T-helper 17 cell (primary cell): Measurements from ENCODE around the gene PAH. TPM values are rescaled to one million over a fixed set of nuclear protein-coding genes. Genes with fewer than 3 reads are reported as not detected.
"Not testable (repeated sequence)": the region's sequence is repeated elsewhere in the genome, so short reads cannot be mapped to it uniquely, and the experiment has no call there.

Experiments
- ATAC-seq: fragments of 150-1000 bp; cut with Tn5 transposase; 2 replicates; pipeline ENCODE4 v1.10.0; 2021; ENCODE audit warnings: mild to moderate bottlenecking, moderate library complexity
- DNase-seq, 3 donors: peaks; one replicate each; pipeline versions ENCODE4 v3.0.0 to v3.0.0-alpha.2; 2020 to 2021
- H3K9me3 ChIP-seq: one replicate; pipeline ENCODE4 v1.7.0; 2013; ENCODE audit warnings: low read length, mild to moderate bottlenecking; ENCODE audit not compliant: control insufficient read depth, poor library complexity, severe bottlenecking
- H3K27ac Mint-ChIP-seq: one replicate; pipeline ENCODE4 v1.8.0; 2022; ENCODE audit warnings: mild to moderate bottlenecking, moderate library complexity, mixed read lengths
- H3K27me3 Mint-ChIP-seq: one replicate; pipeline ENCODE4 v1.8.0; 2022; ENCODE audit warnings: mixed read lengths
- H3K36me3 Mint-ChIP-seq: one replicate; pipeline ENCODE4 v1.8.0; 2022; ENCODE audit warnings: low read depth, mixed read lengths
- H3K4me1 Mint-ChIP-seq: one replicate; pipeline ENCODE4 v1.8.0; 2022; ENCODE audit warnings: mild to moderate bottlenecking, mixed read lengths
- H3K4me3 Mint-ChIP-seq: one replicate; pipeline ENCODE4 v1.8.0; 2022; ENCODE audit warnings: mild to moderate bottlenecking, moderate library complexity, mixed read lengths
- total RNA-seq, 4 donors: library from RNA in 2 of 4; stranded (reverse) in 2 of 4; gene quantifications; one replicate each; pipeline ENCODE4 v1.2.3 and lab custom pipeline; 2022 to 2026

The PAH gene
- total RNA-seq, 2 donors from 2014 or later, result 0.15 to 1.4 TPM

- no peak for ATAC-seq
- H3K36me3 Mint-ChIP-seq, result no peaks in the 10 kb centered on the region
Observed at GRCh38 chr12:102871014-102871413, 46.0 kb downstream of the PAH start.

GRCh38 chr12:102869571-102869970 lies 47.5 kb downstream of the PAH start:
- Mint-ChIP-seq H3K4me1 (no peaks in the 10 kb centered on the region), H3K4me3 (no peak overlapping the region), H3K36me3 (no peaks in the 10 kb centered on the region), H3K27me3 (no peaks in the 10 kb centered on the region), H3K27ac (no peak overlapping the region)
- DNase-seq, result no peak
- no peak for ATAC-seq
- no peaks in the 10 kb centered on the region for H3K9me3 ChIP-seq

More at GRCh38 chr12:102871014-102871413, 46.0 kb downstream of the PAH start:
- H3K9me3 ChIP-seq, result no peaks in the 10 kb centered on the region
- Mint-ChIP-seq H3K27ac (no peak overlapping the region), H3K4me1 (no peaks in the 10 kb centered on the region), H3K27me3 (no peaks in the 10 kb centered on the region), H3K4me3 (no peak overlapping the region)
- no peak for DNase-seq

DNA sequence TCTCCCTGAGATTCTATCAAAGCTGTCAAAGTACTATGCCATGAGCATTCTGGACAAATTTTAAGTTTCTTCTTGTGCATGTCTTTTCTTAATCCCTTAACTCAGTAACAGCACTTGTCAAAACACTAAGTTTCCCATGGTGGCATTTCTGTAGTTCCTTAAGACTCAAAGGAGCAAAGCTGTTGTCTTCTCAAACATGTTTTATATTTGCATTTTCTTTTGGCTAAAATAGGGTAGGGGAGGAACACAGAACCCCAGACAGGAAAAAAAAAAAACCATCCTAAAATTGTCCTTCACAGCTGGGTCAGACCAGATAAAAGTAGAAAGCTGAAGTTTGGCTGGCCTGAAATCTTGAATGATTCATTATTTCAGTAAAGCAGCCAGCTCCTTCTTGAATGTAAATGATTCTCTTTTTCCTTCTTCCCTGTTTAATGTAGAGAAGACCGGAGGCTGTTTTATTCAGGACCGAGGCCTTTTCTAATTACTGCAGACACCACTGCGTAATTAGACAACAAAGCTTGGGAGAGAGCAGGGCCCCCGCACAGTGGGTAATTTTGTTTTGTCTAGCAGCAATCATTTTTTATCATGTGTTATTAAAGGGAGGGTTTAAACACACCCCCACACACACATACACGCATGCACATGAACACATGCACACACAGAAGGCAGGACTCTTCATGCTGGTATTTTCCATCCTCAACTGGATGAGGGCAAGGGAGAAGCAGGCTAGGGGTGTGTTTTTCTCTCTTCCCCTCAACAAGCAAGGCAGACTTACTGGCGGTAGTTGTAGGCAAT lies 51.0 kb downstream of the PAH start:
- Mint-ChIP-seq H3K27me3 (no peaks in the 10 kb centered on the region), H3K36me3 (no peaks in the 10 kb centered on the region), H3K27ac (no peak overlapping the region), H3K4me1 (no peaks in the 10 kb centered on the region), H3K4me3 (no peak overlapping the region)
- no peaks in the 10 kb centered on the region for H3K9me3 ChIP-seq
- no peak for DNase-seq
- no peak for ATAC-seq

DNA sequence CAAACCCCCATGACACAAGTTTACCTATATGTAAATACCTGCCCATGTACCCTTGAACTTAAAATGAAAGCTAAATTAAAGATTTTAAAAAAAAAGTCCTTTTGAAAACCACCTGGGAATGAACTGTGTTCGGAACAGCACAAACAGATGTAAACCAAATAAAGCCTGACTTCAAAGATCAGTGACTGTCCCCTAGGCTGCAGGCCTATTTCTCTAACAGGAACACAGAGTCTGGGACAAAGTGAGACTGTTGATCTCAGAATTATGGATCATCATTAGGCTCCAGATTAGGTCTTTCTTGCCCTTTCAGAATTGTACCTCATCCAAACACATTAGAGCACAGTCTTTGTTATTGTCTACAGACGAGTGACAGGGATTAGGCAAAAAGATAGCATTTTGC lies 54.6 kb downstream of the PAH start:
- Mint-ChIP-seq H3K27ac (no peak overlapping the region), H3K4me3 (no peak overlapping the region), H3K4me1 (no peaks in the 10 kb centered on the region), H3K27me3 (no peaks in the 10 kb centered on the region), H3K36me3 (no peaks in the 10 kb centered on the region)
- no peak for DNase-seq
- no peak for ATAC-seq
- no peaks in the 10 kb centered on the region for H3K9me3 ChIP-seq

- Mint-ChIP-seq H3K36me3 (no peaks in the 10 kb centered on the region), H3K4me1 (no peaks in the 10 kb centered on the region), H3K27me3 (no peaks in the 10 kb centered on the region), H3K4me3 (no peak overlapping the region), H3K27ac (no peak overlapping the region)
- no peak for DNase-seq
- no peaks in the 10 kb centered on the region for H3K9me3 ChIP-seq
- no peak for ATAC-seq
Observed at GRCh38 chr12:102851246-102851645, 65.8 kb downstream of the PAH start.

GRCh38 chr12:102849722-102850447 lies 67.2 kb downstream of the PAH start:
- no peaks in the 10 kb centered on the region for H3K4me1 Mint-ChIP-seq
- H3K27ac Mint-ChIP-seq, result no peak overlapping the region

DNA sequence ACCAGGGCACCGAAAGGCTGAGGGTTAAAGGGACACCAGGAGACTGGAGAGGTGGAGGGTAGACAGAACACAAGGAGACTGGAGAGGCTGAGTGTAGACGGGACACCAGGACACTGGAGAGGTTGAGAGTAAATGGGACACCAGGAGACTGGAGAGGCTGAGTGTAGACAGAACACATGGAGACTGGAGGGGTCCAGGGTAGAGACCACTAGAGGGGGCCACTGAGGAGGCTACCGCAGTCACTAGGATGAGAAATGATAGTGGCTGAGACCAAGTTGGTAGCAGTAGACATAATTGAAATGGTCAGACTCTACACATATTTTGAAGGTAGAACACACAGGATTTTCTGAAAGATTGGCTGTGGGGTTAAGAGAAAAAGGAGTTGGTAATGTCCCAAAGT lies 68.2 kb downstream of the PAH start:
- no peak overlapping the region for H3K27ac Mint-ChIP-seq
- peaks cover 4% of the 10 kb centered on the region for H3K27me3 Mint-ChIP-seq
- no peak for ATAC-seq

More at GRCh38 chr12:102849722-102850447, 67.2 kb downstream of the PAH start:
- H3K27me3 Mint-ChIP-seq, result peaks cover 4% of the 10 kb centered on the region
- ATAC-seq (no peak), DNase-seq (no peak)
- H3K36me3 Mint-ChIP-seq, result no peaks in the 10 kb centered on the region
- no peak overlapping the region for H3K4me3 Mint-ChIP-seq
- no peaks in the 10 kb centered on the region for H3K9me3 ChIP-seq

GRCh38 chr12:102847131-102847530 lies 69.9 kb downstream of the PAH start:
- H3K4me3 Mint-ChIP-seq, result no peak overlapping the region
- H3K27me3 Mint-ChIP-seq, result peaks cover 4% of the 10 kb centered on the region
- no peaks in the 10 kb centered on the region for H3K36me3 Mint-ChIP-seq

More for the DNA sequence above, 68.2 kb downstream of the PAH start:
- no peaks in the 10 kb centered on the region for H3K36me3 Mint-ChIP-seq
- H3K9me3 ChIP-seq, result no peaks in the 10 kb centered on the region
- H3K4me3 Mint-ChIP-seq, result no peak overlapping the region
- no peak for DNase-seq
- no peaks in the 10 kb centered on the region for H3K4me1 Mint-ChIP-seq

GRCh38 chr12:102833687-102834441 lies 83.2 kb downstream of the PAH start:
- Mint-ChIP-seq H3K36me3 (no peaks in the 10 kb centered on the region), H3K27ac (no peak overlapping the region)

More at GRCh38 chr12:102847131-102847530, 69.9 kb downstream of the PAH start:
- Mint-ChIP-seq H3K4me1 (no peaks in the 10 kb centered on the region), H3K27ac (no peak overlapping the region)
- no peak for DNase-seq
- ATAC-seq, result no peak
- H3K9me3 ChIP-seq, result no peaks in the 10 kb centered on the region

DNA sequence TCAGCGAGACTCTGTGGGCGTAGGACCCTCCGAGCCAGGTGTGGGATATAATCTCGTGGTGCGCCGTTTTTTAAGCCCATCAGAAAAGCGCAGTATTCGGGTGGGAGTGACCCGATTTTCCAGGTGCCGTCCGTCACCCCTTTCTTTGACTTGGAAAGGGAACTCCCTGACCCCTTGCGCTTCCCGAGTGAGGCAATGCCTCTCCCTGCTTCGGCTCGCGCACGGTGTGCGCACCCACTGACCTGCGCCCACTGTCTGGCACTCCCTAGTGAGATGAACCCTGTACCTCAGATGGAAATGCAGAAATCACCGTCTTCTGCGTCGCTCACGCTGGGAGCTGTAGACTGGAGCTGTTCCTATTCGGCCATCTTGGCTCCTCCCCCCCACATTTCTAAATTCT lies 84.2 kb downstream of the PAH start:
- ATAC-seq, H3K36me3 Mint-ChIP-seq, H3K27me3 Mint-ChIP-seq, DNase-seq, H3K27ac Mint-ChIP-seq, H3K4me1 Mint-ChIP-seq, H3K4me3 Mint-ChIP-seq, H3K9me3 ChIP-seq: not testable (repeated sequence)

More at GRCh38 chr12:102833687-102834441, 83.2 kb downstream of the PAH start:
- DNase-seq (no peak), ATAC-seq (no peak)
- Mint-ChIP-seq H3K4me3 (no peak overlapping the region), H3K4me1 (no peaks in the 10 kb centered on the region), H3K27me3 (no peaks in the 10 kb centered on the region)
- H3K9me3 ChIP-seq, result no peaks in the 10 kb centered on the region

DNA sequence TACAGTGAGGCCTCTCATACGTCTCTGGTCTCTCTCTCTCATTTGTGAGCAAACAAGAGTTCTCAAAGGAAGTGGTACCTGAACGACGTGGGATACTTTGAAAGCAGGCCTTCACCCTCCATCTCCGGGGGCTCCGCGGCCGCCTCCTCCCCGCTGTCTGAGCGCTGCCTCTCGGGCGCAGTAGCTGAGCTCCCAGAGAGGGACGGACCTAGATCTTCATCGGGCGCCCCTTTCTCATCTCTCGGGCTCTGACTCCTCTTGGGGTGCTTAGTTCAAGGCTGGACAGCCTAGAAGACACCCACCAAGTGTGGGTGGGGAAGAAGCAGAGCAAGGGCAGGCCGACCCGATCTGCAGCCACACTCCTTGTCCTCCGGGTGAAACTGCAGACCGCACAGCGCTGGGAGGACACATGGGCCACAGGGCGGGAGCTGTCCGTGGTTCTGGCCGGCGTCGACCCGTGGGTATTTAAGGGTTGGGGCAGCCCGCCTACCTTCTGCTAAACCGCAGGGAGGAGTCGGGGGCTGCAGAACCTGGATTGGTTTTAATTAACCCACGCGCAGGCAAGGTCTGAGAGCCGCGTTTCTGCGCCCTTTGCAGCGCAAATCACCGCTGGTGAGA lies 92.7 kb downstream of the PAH start:
- no peaks in the 10 kb centered on the region for H3K9me3 ChIP-seq
- Mint-ChIP-seq H3K4me1 (no peaks in the 10 kb centered on the region), H3K4me3 (no peak overlapping the region), H3K36me3 (no peaks in the 10 kb centered on the region), H3K27ac (no peak overlapping the region), H3K27me3 (peaks cover 9% of the 10 kb centered on the region)
- DNase-seq, result no peak
- no peak for ATAC-seq

DNA sequence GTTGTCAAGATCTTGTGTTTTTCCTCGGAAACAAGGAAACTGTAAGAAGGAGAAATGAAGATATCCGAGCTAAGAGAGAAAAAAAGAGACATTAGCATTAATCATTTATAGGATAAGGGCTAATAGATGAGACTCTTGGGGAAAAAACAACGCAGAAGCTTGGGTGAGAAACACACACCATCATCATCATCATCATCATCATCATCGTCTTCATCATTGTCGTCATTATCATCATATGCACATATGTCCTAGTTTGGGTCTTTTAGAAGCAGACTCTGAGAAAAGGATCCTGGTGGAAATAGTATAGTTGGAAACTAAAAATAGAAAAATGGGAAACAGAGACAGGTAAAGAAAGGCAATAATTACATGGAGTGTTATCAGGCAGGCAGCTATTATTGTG lies 95.9 kb downstream of the PAH start:
- H3K27ac Mint-ChIP-seq, result no peak overlapping the region
- ATAC-seq, result no peak
- H3K9me3 ChIP-seq, result no peaks in the 10 kb centered on the region
- H3K36me3 Mint-ChIP-seq, result no peaks in the 10 kb centered on the region
- H3K27me3 Mint-ChIP-seq, result peaks cover 14% of the 10 kb centered on the region
- no peak for DNase-seq
- no peak overlapping the region for H3K4me3 Mint-ChIP-seq
- no peaks in the 10 kb centered on the region for H3K4me1 Mint-ChIP-seq
